Mammary epithelial cell (primary cell): Measurements from ENCODE around the gene TCIRG1.

Experiments
- EZH2 ChIP-seq: IDR thresholded peaks from 2 replicates; pipeline ENCODE4 v1.6.1; 2012; ENCODE audit warnings: low read length, inconsistent platforms, borderline replicate concordance
- TF ChIP-seq, protein P1 (sequence below), 2 donors: IDR thresholded peaks in 1 of 2; conservative IDR thresholded peaks in 1 of 2; 2 replicates each; pipeline ENCODE4 v1.5.1; 2011 to 2012; ENCODE audit warnings: inconsistent platforms in 2 of 2, low read length in 2 of 2, mild to moderate bottlenecking in 2 of 2, control low read depth in 1 of 2, low read depth in 1 of 2; ENCODE audit not compliant: insufficient read depth in 1 of 2; ENCODE audit errors: extremely low read depth in 1 of 2

DNA sequence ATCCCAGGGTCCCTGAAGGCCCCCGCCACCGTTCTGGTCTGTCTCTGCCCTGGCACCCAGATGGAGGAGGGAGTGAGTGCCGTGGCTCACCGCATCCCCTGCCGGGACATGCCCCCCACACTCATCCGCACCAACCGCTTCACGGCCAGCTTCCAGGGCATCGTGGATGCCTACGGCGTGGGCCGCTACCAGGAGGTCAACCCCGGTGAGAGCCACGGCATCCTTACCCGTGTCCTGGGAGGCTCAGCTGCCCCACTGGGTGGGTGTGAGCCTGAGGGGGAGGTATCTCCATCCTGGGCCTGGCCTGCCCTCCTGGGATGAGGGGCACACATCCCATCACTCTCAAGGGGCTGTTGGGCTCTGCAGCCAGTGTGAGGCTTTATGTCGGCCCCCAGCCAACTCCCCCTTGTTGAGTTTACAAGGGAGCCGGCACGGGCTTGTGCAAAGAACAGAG lies 6.1 kb downstream of the TCIRG1 start:
- TF ChIP-seq, protein P1, sequence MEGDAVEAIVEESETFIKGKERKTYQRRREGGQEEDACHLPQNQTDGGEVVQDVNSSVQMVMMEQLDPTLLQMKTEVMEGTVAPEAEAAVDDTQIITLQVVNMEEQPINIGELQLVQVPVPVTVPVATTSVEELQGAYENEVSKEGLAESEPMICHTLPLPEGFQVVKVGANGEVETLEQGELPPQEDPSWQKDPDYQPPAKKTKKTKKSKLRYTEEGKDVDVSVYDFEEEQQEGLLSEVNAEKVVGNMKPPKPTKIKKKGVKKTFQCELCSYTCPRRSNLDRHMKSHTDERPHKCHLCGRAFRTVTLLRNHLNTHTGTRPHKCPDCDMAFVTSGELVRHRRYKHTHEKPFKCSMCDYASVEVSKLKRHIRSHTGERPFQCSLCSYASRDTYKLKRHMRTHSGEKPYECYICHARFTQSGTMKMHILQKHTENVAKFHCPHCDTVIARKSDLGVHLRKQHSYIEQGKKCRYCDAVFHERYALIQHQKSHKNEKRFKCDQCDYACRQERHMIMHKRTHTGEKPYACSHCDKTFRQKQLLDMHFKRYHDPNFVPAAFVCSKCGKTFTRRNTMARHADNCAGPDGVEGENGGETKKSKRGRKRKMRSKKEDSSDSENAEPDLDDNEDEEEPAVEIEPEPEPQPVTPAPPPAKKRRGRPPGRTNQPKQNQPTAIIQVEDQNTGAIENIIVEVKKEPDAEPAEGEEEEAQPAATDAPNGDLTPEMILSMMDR (conservative IDR thresholded peaks at IDR 0.05 in 1 of 2, IDR thresholded peaks at IDR 0.05 in 1 of 2; ENCODE audit: extremely low read depth in 1 of 2, insufficient read depth in 1 of 2, low read depth in 1 of 2, low read length in 2 of 2): no peak
- no peak for TF ChIP-seq EZH2
